ENCODE data around the gene GLOD4.

- TF ChIP-seq EZH2 (IDR thresholded peaks at IDR 0.05; ENCODE audit: borderline replicate concordance) (no peak), CTCF (IDR thresholded peaks at IDR 0.05; ENCODE audit: poor library complexity) (no peak)
These were observed 4.0 kb downstream of the GLOD4 start for GRCh38 chr17:778096-778495.
